Gastrocnemius medialis (tissue), 4 donors: ENCODE measurements around the gene DNM1L. TPM values are rescaled to one million over a fixed set of nuclear protein-coding genes. Genes with fewer than 3 reads are reported as not detected.
A peak's percentile ranks its signal among the peaks of the same experiment; 100 is the strongest.

Experiments used
- ATAC-seq, 2 donors: fragments of 150-250 bp; one replicate each; pipeline ENCODE4 v1.9.1; 2016
- DNase-seq, 2 donors: peaks; one replicate each; pipeline ENCODE4 v3.0.0-alpha.2; 2019
- H3K27ac ChIP-seq, 4 donors: fragments of 200-600 bp; sonication (generic); 1 replicate in 1 of 4; 2 replicates in 3 of 4; pipeline ENCODE4 v1.5.1; 2016 to 2018; ENCODE audit warnings: mild to moderate bottlenecking in 2 of 4, moderate library complexity in 1 of 4
- H3K27me3 ChIP-seq, 3 donors: fragments of 200-600 bp; sonication (generic) in 2 of 3; 1 replicate in 1 of 3; 2 replicates in 2 of 3; pipeline versions ENCODE4 v1.5.1 to v1.6.0; 2016 to 2019; ENCODE audit warnings: mild to moderate bottlenecking in 1 of 3, moderate library complexity in 1 of 3
- H3K36me3 ChIP-seq, 2 donors: fragments of 200-600 bp; sonication (generic) in 1 of 2; one replicate each; pipeline ENCODE4 v1.5.1; 2017 to 2018
- H3K4me1 ChIP-seq, 2 donors: fragments of 200-600 bp; sonication (generic) in 1 of 2; one replicate each; pipeline ENCODE4 v1.5.1; 2016 to 2017; ENCODE audit warnings: mild to moderate bottlenecking in 2 of 2
- H3K4me3 ChIP-seq, 4 donors: fragments of 200-600 bp; sonication (generic) in 3 of 4; 1 replicate in 1 of 4; 2 replicates in 3 of 4; pipeline ENCODE4 v1.5.1; 2016 to 2019; ENCODE audit warnings: mild to moderate bottlenecking in 2 of 4
- H3K9me3 ChIP-seq, 3 donors: fragments of 200-600 bp; sonication (generic) in 2 of 3; 1 replicate in 1 of 3; 2 replicates in 2 of 3; pipeline ENCODE4 v1.5.1; 2016 to 2019
- POLR2A ChIP-seq, 2 donors: fragments of 450-650 bp; IDR thresholded peaks; one replicate each; pipeline ENCODE4 v1.6.1; 2017; ENCODE audit warnings: antibody characterized with exemption in 2 of 2, mild to moderate bottlenecking in 2 of 2, moderate library complexity in 2 of 2
- in situ Hi-C, 4 donors: fragments of 200-750 bp; cut with MboI; loops; one replicate each; pipeline versions ENCODE4 v1.15.0 to v1.8.0; 2017; ENCODE audit warnings: low sequenced_read_pairs in 4 of 4
- intact Hi-C: fragments of 100-400 bp; cut with DNase I; formaldehyde crosslinking; loops from one replicate; pipeline ENCODE4 v1.15.1; 2023; ENCODE audit warnings: low total_unique reads
- total RNA-seq, 4 donors: library from RNA; depleted of rRNA; stranded (reverse); fragments of >200 nt; gene quantifications; one replicate each; pipeline versions ENCODE4 v1.1.0 to v1.2.3, GENCODE V29; 2016
- TF ChIP-seq, protein P1 (sequence below), 5 experiments: fragments of 450-650 bp in 3 of 5; fragments of 200-600 bp in 2 of 5; sonication (generic) in 2 of 5; IDR thresholded peaks in 4 of 5; conservative IDR thresholded peaks in 1 of 5; 1 replicate in 4 of 5; 2 replicates in 1 of 5; pipeline ENCODE4 v1.5.1; 2016 to 2019; ENCODE audit warnings: antibody characterized with exemption in 5 of 5, mild to moderate bottlenecking in 3 of 5, moderate library complexity in 3 of 5

Gene DNM1L
- total RNA-seq = 10 to 100 TPM; 39.3 to 68.3 (median 43.8) TPM

DNA sequence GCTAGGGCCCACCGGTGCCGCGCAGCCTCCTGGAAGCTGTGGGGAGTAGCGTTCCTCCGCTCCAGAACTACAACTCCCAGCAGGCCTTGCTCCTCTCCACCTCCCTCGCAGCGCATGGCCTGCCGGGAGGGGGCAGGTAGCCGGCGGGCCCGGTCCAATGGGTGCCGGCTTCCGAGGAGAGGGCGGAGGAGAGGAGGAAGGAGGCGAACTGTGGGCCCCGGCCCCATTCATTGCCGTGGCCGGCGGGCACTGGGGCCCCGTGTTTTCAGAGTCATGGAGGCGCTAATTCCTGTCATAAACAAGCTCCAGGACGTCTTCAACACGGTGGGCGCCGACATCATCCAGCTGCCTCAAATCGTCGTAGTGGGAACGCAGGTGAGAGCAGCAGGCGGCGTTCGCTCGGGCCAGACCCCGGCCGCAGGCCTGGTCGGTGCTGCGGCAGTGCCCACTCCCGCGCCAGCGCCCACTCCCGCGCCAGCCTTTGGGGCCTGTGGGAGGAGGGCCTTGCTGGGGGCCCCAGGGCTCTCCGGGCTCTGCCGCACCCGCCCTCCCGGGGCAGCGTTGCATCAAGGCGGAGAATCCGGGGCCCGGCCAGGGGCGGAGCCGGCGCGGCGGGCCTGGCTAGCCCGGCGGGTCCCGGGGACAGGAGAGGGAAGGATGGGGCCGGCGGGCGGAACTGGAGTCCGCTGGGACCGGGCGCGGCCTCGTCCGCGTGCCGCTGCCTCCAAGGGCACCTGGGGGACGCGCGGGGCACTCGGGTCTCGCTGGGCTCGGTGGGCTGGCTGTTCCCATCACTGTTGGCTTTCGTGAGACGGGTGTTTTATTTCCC is at the start of gene DNM1L:
Gene DNM1L, plus strand, starts transcription at position 211 of the 829 bp plus-strand sequence. Its CDS starts 63 bp downstream, at position 274.
- in situ Hi-C loops = loop anchor here in 2 of 4 donors (10.0 to 25.0 kb wide), 2 partner anchors 305 to 1017 kb away; partner anchors contain the start of gene ETFBKMT (in 1 of the 2)
- ATAC-seq (peak; percentile 96 to 97), DNase-seq (peak; percentile 88 to 91)
- Histone ChIP-seq H3K27me3 (no peaks in the 10 kb centered on the region), H3K4me3 (peak within 1 kb of the TSS; percentile 77 to 93 (median 88)), H3K36me3 (no peaks in the 10 kb centered on the region), H3K9me3 (no peaks in the 10 kb centered on the region), H3K4me1 (peaks cover 13 to 19% of the 10 kb centered on the region in 2 donors), H3K27ac (peak within 1 kb of the TSS; percentile 87 to 91 (median 90))
- intact Hi-C loops = loop anchor here (1.0 to 2.0 kb wide), 3 partner anchors 75 to 280 kb away; partner anchors contain the start of genes FGD4 and YARS2
- TF ChIP-seq, protein P1, sequence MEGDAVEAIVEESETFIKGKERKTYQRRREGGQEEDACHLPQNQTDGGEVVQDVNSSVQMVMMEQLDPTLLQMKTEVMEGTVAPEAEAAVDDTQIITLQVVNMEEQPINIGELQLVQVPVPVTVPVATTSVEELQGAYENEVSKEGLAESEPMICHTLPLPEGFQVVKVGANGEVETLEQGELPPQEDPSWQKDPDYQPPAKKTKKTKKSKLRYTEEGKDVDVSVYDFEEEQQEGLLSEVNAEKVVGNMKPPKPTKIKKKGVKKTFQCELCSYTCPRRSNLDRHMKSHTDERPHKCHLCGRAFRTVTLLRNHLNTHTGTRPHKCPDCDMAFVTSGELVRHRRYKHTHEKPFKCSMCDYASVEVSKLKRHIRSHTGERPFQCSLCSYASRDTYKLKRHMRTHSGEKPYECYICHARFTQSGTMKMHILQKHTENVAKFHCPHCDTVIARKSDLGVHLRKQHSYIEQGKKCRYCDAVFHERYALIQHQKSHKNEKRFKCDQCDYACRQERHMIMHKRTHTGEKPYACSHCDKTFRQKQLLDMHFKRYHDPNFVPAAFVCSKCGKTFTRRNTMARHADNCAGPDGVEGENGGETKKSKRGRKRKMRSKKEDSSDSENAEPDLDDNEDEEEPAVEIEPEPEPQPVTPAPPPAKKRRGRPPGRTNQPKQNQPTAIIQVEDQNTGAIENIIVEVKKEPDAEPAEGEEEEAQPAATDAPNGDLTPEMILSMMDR (IDR thresholded peaks at IDR 0.05 in 4 of 5, conservative IDR thresholded peaks at IDR 0.05 in 1 of 5) = peak in 1 of 5 experiments; percentile 9
- peak; percentile 70 to 89 for TF ChIP-seq POLR2A (IDR thresholded peaks at IDR 0.05)

GRCh38 chr12:32641287-32641901 is 37.7 kb upstream of the DNM1L start:
- TF ChIP-seq, protein P1 (IDR thresholded peaks at IDR 0.05 in 4 of 5, conservative IDR thresholded peaks at IDR 0.05 in 1 of 5) = no peak
- TF ChIP-seq POLR2A (IDR thresholded peaks at IDR 0.05) = no peak
- peaks cover 0 to 73% of the 10 kb centered on the region in 2 donors for H3K36me3 ChIP-seq
- no peak overlapping the region for H3K27ac ChIP-seq
- H3K4me1 ChIP-seq = no peaks in the 10 kb centered on the region
- H3K27me3 ChIP-seq = no peaks in the 10 kb centered on the region
- no peak for ATAC-seq
- in situ Hi-C loops = no loop called here
- no peak overlapping the region for H3K4me3 ChIP-seq
- no peak for DNase-seq
- intact Hi-C loops = no loop called here
- H3K9me3 ChIP-seq = no peaks in the 10 kb centered on the region

- no peak for DNase-seq
- no peak for ATAC-seq
- H3K36me3 ChIP-seq = peaks cover 0 to 44% of the 10 kb centered on the region in 2 donors
- no peaks in the 10 kb centered on the region for H3K4me1 ChIP-seq
- no peaks in the 10 kb centered on the region for H3K9me3 ChIP-seq
- no peak overlapping the region for H3K4me3 ChIP-seq
- intact Hi-C loops (no loop called here), in situ Hi-C loops (no loop called here)
- H3K27ac ChIP-seq = no peak overlapping the region
- TF ChIP-seq, protein P1 (IDR thresholded peaks at IDR 0.05 in 4 of 5, conservative IDR thresholded peaks at IDR 0.05 in 1 of 5) = no peak
- TF ChIP-seq POLR2A (IDR thresholded peaks at IDR 0.05) = no peak
- no peaks in the 10 kb centered on the region for H3K27me3 ChIP-seq
Measured at GRCh38 chr12:32644431-32644830, 34.7 kb upstream of the DNM1L start.

- Histone ChIP-seq H3K27ac (no peak overlapping the region), H3K36me3 (peaks cover 0 to 16% of the 10 kb centered on the region in 2 donors), H3K9me3 (no peaks in the 10 kb centered on the region), H3K27me3 (no peaks in the 10 kb centered on the region), H3K4me1 (no peaks in the 10 kb centered on the region), H3K4me3 (no peak overlapping the region)
- TF ChIP-seq, protein P1 (IDR thresholded peaks at IDR 0.05 in 4 of 5, conservative IDR thresholded peaks at IDR 0.05 in 1 of 5) = no peak
- TF ChIP-seq POLR2A (IDR thresholded peaks at IDR 0.05) = no peak
- in situ Hi-C loops = no loop called here
- DNase-seq = no peak
- peak in 1 of 2 donors; percentile 16 for ATAC-seq
- intact Hi-C loops = no loop called here
Measured at GRCh38 chr12:32647275-32647674, 31.8 kb upstream of the DNM1L start.
